Neural progenitor cell (in vitro differentiated cells): Measurements from ENCODE around the gene TANK.

Experiments used
- EZH2 ChIP-seq: fragments of 200-600 bp; sonication (generic); IDR thresholded peaks from 2 replicates; pipeline ENCODE4 v1.6.1; 2017; ENCODE audit warnings: antibody characterized with exemption, mild to moderate bottlenecking, moderate library complexity
- TF ChIP-seq, protein P1 (sequence below): fragments of 200-600 bp; sonication (generic); IDR thresholded peaks from 2 replicates; pipeline ENCODE4 v1.5.1; 2017; ENCODE audit warnings: antibody characterized with exemption, mild to moderate bottlenecking

DNA sequence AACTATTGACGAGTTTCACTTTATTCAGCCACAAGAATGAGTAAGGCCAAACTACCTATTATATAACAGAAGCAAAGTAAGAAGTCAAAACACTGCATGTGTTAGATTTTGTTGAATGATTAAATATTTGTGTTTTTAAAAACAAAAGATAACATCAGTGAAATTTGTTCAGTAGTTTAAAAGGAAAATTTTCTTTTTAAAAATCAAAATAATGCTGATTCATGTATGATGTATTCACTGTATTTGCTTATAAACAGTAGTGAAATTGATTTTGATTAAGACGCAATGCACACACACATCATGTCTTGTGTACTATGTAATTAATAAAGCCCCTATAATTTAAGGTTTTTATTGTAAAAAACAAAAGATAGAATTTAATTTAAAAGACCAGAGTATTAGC lies 74.4 kb downstream of the TANK start:
- TF ChIP-seq, protein P1, sequence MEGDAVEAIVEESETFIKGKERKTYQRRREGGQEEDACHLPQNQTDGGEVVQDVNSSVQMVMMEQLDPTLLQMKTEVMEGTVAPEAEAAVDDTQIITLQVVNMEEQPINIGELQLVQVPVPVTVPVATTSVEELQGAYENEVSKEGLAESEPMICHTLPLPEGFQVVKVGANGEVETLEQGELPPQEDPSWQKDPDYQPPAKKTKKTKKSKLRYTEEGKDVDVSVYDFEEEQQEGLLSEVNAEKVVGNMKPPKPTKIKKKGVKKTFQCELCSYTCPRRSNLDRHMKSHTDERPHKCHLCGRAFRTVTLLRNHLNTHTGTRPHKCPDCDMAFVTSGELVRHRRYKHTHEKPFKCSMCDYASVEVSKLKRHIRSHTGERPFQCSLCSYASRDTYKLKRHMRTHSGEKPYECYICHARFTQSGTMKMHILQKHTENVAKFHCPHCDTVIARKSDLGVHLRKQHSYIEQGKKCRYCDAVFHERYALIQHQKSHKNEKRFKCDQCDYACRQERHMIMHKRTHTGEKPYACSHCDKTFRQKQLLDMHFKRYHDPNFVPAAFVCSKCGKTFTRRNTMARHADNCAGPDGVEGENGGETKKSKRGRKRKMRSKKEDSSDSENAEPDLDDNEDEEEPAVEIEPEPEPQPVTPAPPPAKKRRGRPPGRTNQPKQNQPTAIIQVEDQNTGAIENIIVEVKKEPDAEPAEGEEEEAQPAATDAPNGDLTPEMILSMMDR: no peak
- no peak for TF ChIP-seq EZH2
